ENCODE data around the gene HIVEP1.
"Not testable (repeated sequence)": the region's sequence is repeated elsewhere in the genome, so short reads cannot be mapped to it uniquely, and the experiment has no call there.

Gene HIVEP1

DNA sequence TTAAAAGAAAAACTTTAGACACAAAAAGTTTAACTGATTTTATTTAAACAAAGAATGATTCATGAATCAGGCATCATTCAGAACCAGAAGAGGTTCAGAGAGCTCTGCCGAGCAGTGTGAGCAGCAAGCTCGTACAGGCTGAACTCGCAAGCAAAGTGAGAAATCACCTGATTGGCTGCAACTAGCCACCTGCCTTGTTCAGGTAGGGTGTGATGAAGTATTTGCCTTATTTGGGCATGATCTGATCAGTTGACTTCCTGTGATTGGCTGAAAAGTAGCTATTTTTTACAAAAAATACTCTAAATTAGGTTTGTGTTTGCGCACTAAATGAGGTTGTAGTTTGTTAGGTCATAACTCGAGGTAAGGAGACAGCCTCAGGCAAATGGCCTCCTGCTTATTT is 80.7 kb downstream of the HIVEP1 start:
- DNase-seq, result no peak

DNA sequence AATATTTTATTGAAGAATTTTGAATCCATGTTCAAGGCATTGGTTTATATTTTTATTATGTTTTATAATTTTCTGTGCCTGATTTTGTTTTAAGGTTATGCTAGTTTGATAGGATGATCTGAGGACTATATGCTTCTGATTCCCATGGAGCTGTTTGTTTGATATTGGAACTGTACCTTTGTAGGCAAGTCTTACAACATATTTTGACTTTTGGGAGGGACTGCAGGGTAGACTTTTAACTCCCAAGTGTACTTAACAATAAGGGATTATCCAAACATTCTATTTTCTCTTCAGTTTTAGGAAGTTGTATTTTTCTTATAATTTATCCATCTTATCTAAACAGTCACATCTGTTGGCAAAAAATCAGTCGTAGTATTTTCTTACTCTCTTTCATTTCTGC is 82.6 kb downstream of the HIVEP1 start:
- DNase-seq, result no peak

DNA sequence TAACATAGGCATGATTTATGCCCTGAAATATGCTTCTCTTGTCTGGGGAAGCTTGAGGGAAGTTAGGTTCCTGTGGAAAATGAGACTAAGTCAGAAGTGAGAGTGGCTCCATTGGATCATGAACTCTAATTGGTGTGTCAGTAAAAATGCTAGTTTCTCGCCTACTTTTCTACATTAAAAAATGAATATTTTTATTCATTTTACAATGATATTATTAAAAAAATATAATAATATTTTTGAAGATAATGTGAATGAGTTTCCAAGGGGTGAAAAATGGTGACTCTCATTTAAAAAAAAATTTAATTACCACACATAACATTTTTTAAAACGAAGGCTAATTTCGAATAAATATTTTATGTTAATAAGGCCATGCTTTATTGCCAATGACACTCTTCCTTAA is 84.2 kb downstream of the HIVEP1 start:
- no peak for DNase-seq

DNA sequence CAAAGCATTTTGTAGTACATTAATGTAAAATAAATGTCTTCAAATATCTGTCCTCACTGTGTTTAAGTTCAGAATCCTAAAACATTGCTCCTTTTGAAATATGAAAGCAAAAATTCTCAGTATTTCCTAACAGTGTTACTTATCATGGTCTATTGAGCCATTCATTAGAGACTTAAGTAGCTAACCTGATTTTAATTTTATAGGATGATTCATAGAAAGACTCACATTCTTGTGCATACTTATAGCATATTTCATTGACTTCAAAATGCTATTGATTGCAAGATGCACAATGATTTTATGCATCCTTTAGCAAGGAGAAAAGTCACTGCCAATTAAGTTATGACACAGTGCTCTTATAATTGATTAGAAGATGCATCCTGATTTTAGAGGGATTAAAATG is 85.7 kb downstream of the HIVEP1 start:
- no peak for DNase-seq

DNA sequence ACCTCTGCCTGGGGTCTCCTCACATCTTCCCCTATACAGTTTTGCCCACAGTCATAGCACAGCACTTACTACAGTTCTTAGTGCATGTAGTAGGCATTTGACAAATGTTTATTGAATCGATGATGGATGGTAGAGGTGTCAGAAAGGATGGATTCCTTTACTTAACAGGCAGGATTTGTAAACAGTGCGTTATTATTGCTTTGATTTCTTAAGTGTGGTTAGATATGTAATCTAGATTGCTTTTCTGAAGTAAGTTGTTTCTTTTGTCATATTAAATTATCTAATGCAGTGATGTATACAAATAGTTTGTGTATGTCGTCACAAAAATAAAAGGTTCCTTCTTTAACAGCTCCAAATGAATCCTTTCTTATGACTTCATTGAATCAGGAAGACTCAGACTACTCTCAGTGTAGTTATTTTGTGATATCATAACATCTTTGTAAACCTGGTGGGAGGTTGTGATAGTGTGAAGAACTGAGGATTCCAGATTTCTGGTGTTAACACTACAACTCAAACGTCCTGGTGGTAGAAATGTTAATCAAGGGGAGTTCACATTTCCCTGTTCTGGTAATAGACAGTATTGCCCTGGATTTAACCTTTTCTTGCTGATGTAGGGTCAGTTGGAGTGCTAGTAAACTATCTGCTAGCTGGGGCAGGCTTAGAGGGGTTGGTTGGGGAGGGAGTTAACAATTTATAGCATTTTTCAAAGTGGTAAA is 87.7 kb downstream of the HIVEP1 start:
- DNase-seq, result no peak

DNA sequence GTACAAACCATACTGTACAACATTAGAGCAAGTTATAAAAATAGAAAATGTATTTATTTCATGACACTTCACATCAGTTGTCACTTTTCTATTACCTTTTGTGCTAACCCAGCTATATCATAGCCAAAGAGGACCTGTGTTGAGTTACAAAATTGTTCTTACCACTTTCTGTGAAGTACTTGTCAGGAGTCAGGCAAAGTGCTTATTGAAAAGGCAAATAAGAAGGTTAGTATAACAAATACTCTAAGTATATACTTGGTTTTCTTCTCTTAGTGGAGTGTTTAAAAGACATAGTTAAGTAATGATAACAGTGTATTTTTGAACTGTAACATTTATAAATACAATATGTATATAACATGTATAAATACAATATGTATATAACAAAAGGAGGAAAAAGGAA is 88.9 kb downstream of the HIVEP1 start:
- no peak for DNase-seq

DNA sequence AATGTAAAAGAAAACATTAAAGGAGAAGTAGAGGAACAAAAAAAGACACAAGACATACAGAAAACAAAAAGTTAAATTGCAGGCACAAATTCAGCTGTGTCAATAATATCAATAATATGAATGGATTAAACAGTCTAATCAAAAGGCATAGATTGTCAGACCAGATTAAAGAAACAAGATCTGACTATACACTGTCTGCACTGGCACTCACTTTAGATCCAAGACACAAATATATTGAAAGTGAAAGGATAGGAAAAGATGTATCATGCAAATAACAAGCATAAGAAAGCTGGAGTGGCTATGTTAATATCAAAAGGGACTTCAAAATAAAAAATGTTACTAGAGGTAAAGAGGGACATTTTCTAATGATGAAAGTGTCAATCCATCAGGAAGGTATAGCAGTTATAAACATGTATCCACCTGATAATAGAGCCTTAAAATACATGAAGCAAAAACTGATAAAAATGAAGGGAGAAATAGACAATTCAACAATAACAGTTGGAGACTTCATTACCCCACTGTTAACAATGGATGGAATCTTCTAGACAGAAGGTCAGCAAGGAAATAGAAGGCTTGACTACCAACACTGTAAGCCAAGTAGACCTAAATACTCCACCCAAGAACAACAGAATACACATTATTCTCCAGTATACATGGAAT is 89.7 kb downstream of the HIVEP1 start:
- no peak for DNase-seq

DNA sequence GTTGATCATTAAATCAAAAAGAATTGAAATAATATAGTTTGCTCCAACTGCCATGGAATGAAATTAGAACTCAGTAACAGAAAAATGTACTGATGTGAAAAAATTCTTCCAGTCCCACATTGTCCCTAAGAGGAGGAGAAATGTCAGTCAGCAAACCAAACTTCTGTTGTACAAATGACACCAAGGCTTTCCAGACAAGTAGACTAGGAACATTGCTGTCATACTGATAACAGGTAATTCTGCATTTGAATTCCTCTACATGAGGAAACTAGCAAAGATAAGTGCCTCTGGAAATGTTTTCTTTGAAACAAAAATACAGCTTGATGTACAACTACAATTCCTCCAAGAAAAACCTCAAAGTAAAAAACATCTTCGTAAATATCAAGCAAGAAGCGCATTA is 90.2 kb downstream of the HIVEP1 start:
- no peak for DNase-seq

DNA sequence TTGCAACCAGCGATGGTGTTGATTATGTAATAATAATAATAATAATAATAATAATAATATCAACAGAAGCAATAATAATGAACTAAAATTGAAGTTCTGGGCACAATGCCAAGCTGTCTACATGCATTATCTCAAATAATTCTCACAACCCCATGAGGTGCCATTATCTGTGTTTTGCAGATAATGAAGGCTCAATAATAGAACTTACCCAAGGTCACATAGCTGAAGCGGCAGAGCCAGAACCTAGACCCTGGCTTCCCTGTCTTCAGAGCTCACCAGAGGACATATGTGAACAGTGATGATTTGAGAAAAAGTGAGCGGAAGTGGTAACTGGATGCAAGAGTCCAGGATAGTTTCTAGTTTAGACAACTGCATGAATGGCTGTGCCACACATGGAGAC is 91.0 kb downstream of the HIVEP1 start:
- DNase-seq, result no peak

DNA sequence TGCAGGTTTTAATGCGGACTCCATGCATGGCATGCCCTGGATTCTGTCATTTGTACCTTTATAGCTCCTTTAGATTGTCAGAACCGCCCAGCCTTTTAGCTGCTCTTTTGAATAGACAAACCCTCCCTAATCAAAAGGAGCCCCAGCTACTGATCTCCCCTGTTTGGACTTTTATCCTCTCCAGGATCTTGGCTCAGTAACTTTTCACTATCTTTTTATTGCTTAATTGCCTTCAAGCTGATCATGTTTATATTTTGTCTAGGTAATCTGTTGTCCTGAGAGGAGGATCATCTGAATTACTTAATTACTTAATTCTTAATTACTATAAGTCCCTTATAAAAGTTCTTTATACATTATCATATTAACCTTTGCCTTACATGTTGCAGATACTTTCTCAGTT is 93.2 kb downstream of the HIVEP1 start:
- DNase-seq, result no peak

DNA sequence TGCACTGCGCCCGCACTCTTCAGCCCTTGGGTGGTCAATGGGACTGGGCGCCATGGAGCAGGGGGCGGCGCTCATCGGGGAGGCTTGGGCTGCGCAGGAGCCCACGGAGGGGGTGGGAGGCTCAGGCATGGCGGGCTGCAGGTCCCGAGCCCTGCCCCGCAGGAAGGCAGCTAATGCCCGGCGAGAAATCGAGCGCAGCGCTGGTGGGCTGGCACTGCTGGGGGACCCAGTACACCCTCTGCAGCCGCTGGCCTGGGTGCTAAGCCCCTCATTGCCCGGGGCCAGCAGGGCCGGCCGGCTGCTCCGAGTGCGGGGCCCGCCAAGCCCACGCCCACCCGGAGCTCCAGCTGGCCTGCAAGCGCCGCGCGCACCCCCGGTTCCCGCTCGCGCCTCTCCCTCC is 96.3 kb downstream of the HIVEP1 start:
- DNase-seq, result not testable (repeated sequence)

DNA sequence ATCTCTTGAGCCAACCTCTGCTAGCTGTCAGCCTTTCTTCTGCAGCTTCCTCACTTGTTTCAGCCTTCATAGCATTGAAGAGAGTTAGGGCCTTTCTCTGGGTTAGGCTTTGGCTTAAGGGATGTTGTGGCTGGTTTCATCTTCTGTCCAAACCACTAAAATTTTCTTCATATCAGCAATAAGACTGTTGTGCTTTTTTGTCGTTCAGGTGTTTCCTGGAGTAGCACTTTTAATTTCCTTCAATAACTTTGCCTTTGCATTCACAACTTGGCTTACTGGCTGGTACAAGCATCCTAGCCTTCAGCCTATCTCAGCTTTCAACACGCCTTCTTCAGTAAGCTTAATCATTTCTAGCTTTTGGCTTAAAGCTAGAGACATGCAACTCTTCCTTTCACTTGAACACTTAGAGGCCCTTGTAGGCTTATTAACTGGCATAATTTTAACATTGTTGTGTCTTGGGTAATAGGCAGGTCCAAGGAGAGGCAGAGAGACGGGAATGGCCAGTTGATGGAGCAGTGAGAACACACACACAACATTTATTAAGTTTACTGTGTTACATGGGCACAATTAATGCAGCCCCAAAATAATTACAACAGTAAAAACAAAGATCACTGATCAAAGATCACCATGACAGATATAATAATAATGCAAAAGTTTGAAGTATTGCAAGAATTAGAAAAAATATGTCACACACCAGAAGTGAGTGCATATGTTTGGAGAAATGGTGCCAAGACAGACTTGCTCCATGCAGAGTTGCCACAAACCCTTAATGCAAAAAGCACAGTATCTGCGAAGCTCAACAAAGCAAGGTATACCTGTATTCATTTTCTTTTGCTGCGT is 98.6 kb downstream of the HIVEP1 start:
- DNase-seq, result no peak

DNA sequence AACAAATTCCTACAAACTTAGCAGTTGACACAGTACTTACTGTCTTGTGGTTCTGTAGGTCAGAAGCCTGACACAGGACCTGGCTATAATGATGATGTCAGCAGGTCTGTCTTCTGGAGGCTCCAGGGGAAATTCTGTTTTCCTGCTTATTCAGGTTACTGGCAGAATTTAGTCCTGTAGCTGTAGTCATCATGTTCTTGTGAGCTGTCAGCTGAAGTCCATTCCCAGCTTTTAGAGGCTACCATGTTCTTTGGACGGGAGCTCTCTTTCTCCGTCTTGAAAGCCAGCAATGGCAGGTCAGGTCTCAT is 99.2 kb downstream of the HIVEP1 start:
- no peak for DNase-seq

DNA sequence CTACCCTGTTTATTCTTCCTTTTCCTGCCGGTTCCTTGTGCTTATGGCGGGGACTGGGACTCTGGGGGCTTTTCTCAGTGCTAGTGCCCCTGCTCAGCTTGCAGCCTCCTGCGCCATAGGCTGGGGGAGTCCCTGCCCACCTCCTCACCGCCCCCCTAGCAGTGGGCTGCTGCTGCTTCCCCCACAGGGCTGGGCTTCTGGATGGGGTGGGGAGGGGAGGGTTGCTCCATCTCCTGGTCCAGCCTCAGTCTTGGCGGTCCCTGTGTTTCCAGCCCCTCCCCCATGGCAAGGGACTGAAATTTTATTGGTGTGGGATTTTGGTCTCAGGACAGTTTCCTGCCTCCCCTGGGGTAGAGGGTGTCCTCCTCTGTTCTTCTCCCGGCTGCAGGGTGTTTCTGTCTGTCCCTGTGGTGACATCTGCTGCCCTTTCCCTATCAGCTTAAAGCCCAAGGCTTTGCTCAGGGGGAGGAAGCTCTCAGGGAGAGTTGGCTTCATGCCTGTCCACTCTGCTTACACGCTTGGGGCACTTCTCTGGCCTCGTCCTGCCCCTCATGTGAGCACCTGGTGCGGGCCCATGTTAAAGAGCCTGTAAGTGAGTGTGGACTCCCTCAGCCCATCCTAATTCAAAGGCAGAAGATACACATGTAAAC is 100.6 kb downstream of the HIVEP1 start:
- DNase-seq, result no peak

DNA sequence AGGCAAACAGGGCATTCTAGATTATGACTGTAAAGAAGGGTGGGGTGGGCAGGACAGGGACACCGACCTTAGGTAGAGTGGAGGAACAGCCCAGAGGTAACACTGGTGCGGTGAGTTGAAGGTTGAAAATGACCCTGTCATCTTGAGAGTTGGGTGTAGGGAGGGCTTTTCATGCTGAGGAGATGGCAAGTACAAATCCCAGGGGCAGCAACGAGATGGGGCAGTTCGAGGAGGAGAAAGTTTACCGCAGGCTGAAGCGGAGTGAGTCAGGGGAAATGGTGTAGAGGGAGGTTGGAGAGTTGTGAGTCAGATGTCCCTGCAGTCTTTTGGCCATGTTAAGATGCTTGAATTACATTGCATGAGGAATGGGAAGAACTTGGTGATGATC is 101.1 kb downstream of the HIVEP1 start:
- no peak for DNase-seq

DNA sequence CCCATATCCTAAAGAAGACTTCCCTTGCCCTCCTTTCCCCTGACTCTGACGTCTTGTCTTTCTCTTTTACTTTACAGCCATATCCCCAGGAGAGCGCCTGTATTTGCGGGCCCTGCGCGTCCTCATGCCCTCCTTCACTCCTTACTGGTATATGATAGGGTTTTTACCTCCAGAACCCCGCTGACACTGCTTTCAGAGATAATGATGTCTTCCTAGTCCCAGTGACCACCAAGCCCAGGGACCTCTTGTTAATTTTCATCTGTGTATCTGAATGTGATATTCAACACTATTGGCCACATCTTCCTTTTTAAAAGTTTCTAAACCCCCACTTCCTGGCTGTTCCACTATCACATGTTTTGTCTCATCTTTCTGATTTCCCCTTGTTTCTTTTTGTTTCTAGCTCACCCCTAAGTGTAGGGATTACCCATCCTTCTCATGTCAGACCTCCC is 102.0 kb downstream of the HIVEP1 start:
- no peak for DNase-seq

DNA sequence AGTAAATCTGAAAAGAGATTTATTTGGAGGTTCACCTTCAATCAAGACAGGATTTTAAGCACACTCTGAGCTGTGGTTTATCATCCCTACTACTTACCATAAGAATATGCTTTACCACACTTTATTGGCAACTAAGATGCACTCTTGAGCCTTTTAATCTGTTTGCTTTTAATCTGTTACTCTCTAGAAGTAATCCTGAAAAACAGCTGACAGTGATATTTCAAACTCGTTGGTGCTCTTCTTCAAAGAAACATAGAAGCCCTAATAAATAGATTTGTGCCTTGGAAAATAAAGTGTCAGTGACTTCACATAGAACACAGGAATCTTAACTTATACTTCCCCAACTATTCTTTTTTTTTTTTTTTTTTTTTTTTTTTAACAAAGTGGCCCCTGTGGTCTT is 102.9 kb downstream of the HIVEP1 start:
- DNase-seq, result no peak

DNA sequence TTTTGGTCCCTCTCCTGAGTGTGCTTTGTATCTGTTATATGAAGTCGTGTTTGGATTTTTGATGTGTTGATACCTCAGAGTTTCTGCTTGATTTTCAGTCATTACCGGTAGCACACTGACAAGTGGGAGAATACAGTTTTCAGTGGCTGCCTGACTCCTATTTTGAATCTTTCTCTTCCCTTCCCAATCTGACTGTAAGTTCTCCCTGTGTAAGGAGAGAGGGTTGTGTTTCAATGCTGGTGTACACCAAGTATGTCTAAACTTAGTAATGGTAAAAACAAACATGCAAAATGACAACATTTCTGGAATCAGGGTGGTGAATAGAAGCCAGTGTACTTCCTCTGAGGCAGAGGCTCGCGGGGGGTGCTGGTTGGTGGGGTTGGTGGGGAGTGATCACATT is 103.4 kb downstream of the HIVEP1 start:
- DNase-seq, result no peak

DNA sequence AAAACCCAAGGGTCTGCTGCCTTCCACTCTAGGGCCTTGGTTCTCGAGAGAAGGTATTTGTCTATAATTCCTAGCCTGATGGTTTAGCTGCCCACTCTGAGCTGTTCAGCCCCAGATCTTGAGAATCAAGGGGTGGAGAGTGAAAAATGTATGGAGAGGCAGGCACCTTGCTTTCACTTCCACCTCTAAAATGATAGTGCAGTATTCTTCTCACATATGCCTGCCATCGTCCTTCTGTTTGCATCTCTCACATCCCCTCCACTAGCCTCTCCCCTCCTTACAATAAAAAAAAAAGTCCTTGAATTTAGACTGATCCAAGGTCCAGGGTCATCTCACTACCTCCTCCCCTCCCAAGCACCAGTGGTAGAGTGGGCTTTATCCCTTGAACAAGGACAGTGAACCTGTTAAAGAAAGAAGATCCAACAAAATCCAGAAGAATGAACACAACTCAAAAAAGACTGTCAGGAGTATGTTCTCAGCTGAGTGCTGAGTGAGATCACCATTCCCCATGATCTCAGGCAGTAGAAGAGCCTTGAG is 104.2 kb downstream of the HIVEP1 start:
- DNase-seq, result no peak

DNA sequence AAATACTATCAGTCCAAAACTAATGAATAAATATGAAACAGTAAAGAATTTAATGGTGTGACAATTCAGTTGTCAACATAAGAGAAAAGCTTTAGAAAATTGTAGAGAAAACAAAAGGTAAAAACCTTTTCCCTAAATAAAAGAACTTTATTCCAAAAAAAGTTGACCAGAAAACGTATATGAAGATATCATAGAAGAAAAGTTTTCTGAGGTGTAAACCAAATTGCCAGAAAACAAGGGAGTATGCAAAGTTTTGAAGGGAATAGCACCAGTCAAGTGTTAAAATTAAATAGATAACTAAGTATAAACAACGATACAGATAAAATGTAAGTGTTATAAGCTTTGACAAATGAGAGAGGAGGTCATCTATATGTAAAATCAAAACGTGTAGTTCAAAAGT is 104.9 kb downstream of the HIVEP1 start:
- no peak for DNase-seq

DNA sequence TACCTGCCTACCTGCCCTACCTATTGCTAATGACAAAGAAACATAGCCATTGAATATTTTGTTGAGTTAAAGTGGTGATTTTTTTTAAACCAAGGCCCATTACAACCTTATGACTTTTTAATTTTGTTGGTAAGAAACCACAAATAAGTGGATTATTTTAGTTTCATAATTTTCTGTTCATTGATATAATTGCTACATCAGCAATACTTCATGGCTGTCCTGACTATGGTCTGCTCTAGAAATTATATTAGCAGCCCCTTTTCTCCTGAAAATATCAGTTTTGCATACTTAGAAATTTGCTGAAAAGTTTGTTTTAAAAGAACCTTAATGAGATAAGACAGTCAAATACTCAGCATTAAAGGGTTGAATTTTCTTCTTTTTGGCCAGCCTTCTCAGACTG is 106.5 kb downstream of the HIVEP1 start:
- no peak for DNase-seq

DNA sequence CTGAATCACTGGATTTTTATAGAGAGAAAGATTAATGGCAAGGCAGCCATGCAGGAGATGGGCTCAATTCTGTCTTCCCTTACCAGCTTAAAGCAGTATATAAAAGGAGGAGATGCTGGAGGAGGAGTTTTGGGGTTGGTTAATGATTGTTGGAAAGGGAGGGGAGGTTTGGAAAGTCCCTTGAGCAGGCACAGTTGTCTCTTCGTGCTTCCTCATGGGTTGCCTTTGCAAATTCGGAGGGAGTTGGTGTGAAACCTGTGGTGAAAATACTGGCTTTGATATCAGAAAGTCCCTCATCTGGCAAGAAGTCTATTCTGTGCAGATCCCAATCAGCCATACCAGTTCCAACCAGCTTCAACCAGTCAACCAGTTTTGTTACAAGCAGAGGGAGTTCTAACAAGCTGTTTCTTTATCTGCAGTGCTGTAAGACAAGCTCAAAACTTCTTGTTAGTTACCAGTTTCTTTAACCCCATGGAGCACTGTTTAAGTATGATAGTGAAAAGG is 107.0 kb downstream of the HIVEP1 start:
- DNase-seq, result no peak

DNA sequence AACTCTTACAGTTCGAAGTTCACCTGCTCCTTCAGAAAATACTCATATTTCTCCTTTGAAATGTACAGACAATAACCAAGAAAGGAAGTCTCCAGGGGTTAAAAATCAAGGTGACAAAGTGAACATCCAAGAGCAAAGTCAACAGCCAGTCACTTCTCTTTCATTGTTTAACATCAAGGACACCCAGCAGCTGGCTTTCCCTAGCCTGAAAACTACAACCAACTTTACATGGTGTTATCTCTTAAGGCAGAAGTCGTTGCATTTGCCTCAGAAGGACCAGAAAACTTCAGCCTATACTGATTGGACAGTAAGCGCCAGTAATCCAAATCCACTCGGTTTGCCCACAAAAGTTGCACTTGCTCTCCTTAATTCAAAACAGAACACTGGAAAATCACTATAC is 113.3 kb downstream of the HIVEP1 start:
- DNase-seq, result no peak
